HG03045 (cell line): ENCODE data around the gene INO80.

Experiments
- ATAC-seq: cut with Tn5 transposase; IDR thresholded peaks from one replicate; pipeline ENCODE4 v1.9.1; 2021; ENCODE audit warnings: mild to moderate bottlenecking, moderate library complexity; ENCODE audit not compliant: unreplicated experiment

Gene INO80

DNA sequence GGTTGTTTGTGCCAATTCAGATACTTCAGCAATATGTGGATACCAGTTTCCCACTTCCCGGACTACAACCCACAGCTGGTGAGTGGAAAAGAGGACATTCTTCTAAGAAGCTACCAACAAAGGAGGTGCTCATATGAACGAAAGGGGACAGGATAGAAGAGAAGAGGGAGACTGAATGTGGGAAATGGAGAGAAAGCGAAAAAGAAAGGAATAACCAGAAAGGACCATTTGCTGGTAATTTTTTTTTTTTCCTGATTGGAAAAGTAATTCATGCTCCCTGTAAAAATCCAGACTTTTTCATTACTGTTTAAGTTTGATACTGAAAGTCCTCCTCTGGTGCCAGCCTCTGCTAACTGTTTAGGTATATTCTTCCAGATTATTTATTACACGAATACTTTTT, 164.3 kb downstream of the INO80 start:
- no peak for ATAC-seq

DNA sequence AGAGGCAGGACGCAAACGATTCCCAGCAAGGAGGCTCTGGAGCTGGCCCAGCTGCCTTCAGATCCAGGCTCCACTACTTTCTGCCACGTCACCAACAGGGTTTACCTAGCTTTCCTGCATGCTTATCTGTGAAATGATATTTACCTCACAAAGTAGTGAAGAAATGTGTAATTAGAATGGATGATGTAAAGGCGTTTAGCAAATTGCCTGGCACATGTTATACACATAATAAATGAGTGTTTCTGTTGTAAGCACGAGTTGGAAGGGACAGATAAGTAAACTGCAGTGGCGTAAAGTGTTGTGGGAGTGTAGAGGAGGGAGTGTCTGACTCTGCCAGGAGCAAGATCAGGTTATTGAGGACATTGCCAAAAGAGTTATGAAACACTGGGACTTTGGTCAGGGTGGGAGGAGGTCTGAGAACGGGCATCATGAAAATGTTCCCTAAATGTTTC, 166.3 kb downstream of the INO80 start:
- ATAC-seq: no peak

DNA sequence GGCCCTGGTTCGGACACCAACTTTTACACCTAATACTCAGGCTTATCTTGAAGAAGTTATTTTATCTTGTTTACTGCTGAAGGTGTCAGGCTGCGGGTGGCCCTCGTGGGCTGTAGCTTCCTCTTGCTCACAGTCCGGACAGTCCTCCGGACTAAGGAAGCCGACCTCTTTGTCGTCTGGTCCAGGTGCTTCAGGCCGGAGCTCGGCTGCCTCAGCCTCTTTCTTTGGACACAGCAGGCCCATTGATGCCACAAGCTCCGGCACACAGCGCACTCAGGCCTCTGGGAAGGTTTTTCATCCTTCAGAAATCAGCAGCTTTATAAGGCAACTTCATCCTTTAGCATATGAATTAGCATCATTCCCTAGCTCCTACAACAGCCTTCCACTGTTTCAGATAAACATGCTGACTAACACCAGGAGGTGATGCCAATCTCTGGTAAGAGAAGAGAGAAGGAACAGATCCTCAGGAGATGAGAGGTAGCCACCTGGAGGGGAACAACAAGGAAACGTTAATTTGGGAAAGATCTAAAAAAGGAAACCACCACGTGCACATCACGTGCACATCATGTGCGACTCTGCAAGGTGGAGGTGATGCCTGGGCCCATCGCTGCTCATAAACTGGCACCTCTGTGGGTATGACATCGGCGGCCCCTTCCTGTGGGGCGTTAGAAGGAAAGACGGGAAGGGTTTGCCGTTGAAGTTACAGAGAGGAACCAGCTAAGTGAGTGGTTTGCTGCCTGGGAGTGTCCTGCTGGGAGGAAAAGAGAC, 167.2 kb downstream of the INO80 start:
- ATAC-seq: no peak

DNA sequence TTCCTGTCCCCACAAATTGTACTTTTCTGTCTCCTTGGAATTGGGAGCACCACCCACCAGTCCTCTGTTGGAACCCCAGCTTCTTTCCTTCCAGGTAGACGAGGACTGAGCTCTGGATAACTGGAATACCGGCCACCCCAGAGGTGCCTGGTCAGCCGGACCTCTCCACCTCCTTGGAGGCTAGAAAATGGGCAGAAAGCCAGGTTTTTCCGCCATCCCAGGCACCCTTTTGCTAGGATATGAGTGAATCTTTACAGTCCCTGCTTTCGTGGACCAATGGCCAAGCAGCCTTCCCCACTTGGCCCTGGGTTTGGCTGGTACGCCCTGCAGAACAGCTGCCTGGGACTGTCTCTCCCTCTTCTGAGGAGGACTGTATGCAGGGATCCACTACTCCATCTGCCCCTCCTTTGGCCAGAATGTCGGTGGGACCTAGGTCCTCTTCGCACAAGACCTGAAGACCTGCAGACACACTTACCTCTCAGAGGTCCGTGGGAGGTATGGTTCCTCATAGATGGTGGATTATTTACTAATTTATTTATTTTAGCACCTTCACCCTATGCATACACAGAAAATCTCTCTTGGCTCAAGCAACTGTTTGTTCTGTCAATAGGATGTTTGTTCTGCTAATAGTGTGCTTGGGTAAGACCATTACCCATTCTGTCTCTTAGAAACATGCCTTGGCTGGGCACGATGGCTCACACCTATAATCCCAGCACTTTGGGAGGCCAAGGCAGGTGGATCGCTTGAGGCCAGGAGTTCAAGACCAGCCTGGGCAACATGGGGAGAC, 171.4 kb downstream of the INO80 start:
- ATAC-seq: no peak

DNA sequence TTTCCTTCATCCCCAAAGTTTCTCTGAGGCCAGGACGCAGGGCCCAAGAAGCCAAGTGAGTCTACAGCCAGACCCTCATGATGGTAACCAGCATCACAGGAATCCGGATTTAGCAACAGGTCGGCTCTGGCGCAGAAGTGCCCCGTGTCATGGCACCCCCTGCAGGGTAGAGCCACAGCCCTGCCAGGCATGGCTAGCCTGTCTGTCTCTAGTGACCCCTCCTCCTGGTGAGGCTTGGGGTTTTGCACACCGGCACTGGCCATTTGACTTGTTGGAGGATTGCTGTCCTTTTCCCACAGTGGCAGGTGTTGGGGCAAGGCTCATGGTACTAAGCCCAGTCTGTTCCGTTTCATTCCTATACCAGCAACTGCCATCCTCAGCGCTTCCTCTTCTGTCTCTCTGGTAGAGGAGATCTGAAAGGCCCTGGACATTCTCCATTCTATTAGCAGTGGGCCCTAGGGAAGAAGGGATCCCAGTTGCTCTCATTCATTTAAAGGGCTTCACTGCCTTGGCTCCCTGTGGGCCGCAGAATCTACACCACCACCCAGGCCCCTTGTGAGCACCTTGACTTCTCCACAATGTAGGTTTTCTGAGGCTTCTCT, 172.2 kb downstream of the INO80 start:
- no peak for ATAC-seq

DNA sequence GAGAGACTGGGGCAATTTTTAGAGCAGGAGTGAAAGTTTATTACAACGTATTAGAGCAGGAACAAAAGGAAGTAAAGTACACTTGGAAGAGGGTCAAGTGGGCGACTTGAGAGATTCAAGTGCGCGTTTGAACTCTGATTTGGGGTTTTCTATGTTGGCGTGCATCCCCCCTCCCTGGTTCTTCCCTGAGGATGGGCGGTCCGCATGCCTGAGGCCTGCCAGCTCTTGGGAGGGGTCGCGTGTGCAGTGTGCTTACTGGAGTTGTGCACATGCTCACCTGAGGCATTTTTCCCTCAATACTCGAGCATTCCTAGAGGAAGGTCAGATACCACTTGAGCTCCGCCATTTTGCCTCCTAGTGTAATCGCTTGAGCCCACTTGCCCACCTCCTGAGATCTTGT, 173.2 kb downstream of the INO80 start:
- no peak for ATAC-seq

DNA sequence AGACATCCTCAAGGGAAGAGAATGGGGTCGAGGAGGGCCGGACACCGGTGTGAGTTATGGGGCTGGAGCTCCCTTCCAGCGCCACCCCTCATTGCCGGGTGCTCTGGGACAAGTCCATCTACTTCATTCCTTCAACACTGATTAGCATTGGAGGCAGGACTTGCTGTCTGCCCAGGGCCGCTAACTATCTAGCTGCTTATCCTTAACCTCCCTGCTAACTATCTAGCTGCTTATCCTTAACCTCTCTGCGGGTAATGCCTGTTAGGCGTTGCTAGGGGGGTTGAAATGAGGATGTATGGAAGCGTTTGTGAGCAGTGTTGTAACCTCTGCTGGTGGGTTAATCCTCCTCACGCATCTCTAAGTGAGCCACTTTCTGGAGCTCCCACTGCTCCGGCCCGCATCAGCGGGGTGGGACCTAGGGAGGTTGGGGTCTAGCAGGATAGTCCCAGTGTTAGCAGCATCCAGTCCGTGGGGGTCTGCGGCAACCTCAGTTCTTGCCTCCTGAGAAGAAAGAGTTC, 173.7 kb downstream of the INO80 start:
- ATAC-seq: no peak

DNA sequence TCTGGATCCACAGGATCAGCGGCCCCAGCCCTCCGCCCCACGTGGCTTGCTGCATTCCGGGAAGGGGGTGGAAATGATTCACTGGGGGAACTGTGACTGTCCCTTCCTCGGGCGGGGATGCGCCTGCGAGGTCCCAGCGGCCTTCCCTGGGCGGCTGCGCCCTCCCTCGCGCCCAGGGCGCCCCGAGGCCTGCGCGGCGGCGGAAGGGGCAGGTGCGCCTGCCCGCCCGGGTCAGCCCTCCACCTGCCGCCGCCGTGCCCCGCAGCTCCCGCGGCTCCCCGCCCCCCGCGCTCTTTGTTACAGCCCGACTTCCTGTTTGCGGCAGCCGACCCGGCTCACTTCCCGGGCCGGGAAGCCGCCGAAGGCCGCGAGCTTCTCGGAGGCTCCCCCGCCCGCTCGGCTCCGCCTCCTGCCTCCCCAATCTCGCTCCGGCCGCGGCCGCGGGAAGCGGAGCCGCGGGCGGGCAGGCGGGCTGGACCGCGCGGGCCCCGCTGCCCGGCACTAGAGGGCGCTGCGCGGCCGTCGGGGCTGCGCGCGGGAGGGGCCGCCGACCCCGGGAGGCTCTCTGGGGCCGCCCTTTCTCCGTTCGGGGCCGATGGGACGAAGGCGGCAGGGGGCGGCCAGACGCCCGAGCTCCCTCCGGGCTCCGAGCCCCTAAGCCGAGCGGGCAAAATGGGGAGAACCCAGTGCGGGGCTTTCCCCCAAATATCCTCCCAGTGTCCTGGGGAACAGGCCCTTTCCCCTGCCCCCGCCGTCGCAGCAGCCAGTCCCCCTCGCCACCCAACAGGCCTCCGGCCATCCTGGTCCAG, 174.3 kb downstream of the INO80 start:
- peak; percentile 52 for ATAC-seq

DNA sequence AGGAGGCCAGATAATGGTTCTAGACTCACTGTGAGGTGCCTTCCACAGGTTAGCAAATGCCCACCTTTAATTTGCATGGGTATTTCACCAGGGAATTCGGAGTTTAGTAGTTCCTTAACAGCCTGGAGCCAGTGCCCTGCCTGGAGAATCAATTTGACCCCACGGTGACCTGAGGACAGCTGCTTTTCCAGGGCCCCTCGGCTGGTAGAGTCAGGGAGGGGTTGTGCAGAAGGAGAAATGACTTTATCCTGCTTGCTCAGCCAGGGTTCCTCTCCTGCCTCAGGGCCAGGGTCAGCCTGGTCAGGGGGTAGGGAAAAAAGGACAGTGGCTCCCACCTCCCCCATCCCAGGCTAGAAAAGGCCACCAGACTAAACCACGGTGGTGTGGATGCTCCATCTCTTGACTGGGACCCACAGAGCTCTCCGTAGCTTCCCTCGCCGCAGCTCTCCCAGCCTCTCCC, 175.0 kb downstream of the INO80 start:
- peak; percentile 13 for ATAC-seq

DNA sequence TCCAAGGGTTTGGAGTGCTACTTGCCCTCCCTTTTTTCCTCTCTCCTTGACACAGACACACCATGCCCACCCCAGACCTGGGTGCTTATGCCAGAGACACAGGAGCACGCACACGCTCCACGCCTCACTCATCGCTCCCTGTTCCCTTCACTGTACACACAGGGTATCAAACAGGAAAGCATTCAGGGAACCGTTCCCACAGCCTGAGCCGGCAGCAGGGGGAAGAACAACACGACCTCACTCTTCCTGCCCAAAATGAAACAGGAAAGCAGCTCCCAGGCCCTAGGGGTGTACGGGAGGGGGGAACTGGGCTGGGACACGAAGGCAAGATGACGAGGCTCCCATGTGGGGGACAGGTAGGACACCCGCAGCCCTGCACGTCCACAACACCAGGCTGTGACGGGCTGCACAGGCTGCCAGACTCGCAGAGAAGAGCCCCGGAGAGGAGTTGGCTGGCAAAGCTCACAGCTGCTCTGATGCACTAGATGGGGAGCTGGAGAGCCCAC, 175.7 kb downstream of the INO80 start:
- ATAC-seq: no peak

DNA sequence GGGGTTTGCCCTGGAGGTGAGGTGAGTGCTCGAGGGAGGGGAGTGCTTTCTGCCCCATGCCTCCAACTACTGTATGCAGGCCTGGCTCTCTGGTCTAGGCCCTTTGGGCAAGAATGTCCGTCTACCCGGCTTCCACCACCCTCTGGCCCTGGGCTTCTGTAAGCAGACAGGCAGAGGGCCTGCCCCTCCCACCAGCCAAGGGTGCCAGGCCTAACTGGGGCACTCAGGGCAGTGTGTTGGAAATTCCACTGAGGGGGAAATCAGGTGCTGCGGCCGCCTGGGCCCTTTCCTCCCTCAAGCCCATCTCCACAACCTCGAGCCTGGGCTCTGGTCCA, 177.6 kb downstream of the INO80 start:
- ATAC-seq: no peak

DNA sequence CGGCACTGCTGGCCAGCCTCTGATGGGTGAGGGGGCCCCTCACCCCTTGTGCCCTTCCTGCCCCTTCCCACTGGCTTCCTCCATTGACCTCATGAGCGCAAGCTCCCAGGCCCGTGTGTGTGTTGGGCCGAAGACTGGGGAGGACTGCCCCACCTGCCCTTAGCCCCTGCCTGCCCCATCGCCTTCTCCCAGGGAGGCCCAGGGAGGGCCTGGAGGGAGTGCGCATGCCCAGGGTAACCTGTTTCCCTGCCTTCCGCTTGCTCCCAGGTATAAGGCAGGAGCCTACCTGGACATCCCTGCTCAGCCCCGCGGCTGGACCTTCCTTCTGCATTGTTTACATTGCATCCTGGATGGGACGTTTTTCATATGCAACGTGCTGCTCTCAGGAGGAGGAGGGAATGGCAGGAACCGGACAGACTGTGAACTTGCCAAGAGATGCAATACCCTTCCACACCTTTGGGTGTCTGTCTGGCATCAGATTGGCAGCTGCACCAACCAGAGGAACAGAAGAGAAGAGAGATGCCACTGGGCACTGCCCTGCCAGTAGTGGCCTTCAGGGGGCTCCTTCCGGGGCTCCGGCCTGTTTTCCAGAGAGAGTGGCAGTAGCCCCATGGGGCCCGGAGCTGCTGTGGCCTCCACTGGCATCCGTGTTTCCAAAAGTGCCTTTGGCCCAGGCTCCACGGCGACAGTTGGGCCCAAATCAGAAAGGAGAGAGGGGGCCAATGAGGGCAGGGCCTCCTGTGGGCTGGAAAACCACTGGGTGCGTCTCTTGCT, 178.1 kb downstream of the INO80 start:
- no peak for ATAC-seq

DNA sequence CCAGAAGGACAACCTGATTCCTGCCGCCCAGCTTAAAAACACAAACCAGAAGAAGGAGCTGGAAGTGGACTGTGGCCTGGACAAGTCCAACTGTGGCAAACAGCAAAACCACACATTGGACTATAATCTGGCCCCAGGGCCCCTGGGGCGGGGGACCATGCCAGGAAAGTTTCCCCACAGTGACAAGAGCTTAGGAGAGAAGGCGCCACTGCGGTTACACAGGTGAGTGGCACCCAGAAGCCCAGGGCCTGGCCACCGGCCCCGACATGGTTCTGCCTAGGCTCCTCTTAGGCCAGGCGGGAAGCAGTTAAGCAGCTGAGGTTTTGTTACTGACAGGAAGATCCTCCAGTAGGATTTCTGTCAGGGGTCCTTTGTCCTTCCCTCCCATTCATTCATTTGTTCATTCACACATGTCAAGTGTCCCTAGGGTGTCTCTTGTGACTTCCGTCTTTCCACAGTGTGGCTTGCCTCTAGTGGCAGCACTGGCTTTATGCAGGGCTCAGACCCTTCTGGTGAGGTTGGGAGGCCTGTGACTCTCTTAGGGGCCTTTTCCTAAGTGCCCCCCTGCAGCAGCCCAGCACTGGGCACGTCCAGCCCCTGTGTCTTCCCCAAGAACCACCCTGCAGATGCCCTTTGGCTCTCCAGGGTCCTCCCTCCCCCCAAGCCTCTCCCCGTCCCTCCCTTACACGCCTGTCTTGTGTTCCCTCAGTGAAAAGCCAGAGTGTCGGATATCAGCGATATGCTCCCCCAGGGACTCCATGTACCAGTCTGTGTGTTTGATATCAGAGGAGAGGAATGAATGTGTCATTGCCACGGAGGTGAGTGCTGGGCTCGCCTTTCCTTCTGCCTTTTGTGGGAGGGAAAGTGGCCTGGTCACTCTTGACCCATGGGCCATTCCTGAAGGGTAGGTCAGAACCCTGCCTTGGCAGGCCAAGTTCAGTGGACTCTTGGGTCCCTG, 179.1 kb downstream of the INO80 start:
- ATAC-seq: no peak

DNA sequence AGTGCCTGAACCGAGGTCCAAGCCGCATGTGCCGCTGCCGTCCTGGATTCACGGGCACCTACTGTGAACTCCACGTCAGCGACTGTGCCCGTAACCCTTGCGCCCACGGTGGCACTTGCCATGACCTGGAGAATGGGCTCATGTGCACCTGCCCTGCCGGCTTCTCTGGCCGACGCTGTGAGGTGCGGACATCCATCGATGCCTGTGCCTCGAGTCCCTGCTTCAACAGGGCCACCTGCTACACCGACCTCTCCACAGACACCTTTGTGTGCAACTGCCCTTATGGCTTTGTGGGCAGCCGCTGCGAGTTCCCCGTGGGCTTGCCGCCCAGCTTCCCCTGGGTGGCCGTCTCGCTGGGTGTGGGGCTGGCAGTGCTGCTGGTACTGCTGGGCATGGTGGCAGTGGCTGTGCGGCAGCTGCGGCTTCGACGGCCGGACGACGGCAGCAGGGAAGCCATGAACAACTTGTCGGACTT, 179.8 kb downstream of the INO80 start:
- ATAC-seq: no peak

DNA sequence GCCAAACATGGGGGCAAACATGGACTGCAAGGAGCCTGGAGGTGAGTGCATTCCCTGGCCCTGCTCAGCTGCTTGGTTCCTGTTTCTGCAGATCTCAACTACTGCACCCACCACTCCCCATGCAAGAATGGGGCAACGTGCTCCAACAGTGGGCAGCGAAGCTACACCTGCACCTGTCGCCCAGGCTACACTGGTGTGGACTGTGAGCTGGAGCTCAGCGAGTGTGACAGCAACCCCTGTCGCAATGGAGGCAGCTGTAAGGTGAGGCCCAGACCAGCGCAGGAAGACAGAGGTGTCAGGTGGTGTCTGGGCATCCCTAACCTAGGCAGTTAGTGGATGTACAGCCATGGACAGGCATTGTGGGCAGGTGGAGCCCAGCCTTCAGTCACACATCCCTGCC, 181.6 kb downstream of the INO80 start:
- ATAC-seq: no peak

DNA sequence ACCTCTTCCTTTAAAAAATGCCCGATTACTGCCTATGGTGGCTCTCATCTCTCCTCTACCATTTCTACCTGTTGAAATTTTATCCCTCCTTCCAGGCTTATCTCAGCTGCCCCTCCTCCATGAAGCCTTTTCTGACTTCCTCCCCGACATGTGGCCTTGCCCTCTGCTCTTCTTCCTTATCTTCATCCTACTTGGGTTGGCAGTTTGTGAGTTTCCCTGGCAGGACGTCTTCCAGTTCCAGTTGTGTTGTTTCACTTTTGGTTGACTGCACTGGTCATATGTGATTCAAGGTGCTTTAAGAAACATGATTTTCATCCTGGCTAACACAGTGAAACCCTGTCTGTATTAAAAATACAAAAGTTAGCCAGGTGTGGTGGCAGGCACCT, 182.6 kb downstream of the INO80 start:
- ATAC-seq: no peak

DNA sequence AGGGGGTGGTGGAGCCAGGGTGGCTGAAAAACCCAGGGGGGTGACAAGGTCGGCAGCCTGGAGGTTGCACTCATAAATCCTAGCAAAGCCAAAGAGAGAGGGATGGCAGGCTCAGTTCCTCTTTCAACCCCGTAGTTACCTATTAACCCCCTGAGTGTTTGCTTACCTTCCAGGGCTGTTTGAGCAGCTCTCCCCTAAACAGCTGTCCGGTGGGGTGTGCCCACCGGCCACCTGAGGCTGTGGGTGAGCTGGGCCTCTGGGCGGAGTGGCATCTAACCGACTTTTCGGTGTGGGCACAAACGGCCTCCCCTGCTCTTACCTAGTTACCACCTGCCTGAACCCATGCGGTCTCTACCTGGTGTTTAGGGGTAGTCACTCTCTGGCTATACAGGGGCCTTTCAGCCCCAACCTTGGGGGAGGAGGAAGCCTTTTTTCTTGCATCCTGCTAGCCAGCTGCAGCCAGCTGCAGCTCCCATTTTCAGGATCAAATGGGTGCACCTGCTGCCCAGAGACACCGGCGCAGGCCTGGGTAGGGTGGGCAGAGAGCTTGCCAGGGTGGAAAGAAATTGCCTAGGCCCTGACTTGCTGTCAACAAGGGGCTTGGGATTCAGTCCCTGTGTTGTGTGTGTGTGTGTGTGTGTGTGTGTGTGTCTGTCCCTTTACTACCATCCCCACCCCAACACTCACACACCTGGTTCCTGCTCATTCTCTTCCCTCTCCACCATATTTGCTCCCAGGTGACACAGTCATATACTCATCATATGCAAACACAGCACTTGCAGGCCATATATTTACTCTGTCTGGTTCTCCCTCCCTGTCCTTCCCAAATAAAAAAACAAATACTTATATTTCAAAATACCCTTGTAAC, 183.2 kb downstream of the INO80 start:
- no peak for ATAC-seq

DNA sequence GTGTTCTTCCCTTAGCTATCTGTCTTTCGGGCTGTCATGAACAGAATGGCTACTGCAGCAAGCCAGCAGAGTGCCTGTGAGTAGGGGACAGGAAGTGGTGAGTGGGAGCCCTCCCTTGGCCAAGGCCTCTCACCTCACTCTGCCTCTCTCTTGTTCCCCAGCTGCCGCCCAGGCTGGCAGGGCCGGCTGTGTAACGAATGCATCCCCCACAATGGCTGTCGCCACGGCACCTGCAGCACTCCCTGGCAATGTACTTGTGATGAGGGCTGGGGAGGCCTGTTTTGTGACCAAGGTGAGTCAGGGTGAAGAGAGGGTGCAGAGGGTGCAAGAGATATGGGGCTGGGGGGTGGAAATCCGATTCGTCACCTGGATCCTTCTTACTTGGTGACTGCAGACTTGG, 183.9 kb downstream of the INO80 start:
- ATAC-seq: no peak
